HepG2 (cell line): Measurements from ENCODE around the gene CACNA1D. TPM values are rescaled to one million over a fixed set of nuclear protein-coding genes. Genes with fewer than 3 reads are reported as not detected.

ENCODE experiments used
- DMAP1 ChIP-seq: IDR thresholded peaks from 2 replicates; pipeline ENCODE4 v1.6.1; 2016
- EED ChIP-seq: sonication (generic); formaldehyde crosslinking; IDR thresholded peaks from 2 replicates; pipeline ENCODE4 v1.5.0; 2020; ENCODE audit warnings: mild to moderate bottlenecking, missing genetic modification reagents
- GABPA ChIP-seq, 2 experiments: IDR thresholded peaks; 2 replicates each; pipeline ENCODE4 v1.6.1; 2011 to 2016; ENCODE audit warnings: low read depth in 2 of 2, low read length in 1 of 2, missing biosample characterization in 1 of 2, missing genetic modification characterization in 1 of 2
- NRL ChIP-seq: sonication (generic); formaldehyde crosslinking; IDR thresholded peaks from 2 replicates; pipeline ENCODE4 v1.5.0; 2020; ENCODE audit warnings: missing genetic modification reagents, mild to moderate bottlenecking, moderate library complexity, borderline replicate concordance
- POLR2G ChIP-seq: fragments of 200-400 bp; formaldehyde crosslinking; IDR thresholded peaks from 2 replicates; pipeline ENCODE4 v1.6.1; 2018; ENCODE audit warnings: mild to moderate bottlenecking, low read depth, low read length, moderate library complexity
- STAT5B ChIP-seq: sonication (generic); formaldehyde crosslinking; IDR thresholded peaks from 2 replicates; pipeline ENCODE4 v1.4.0; 2020; ENCODE audit warnings: missing genetic modification reagents
- TCF12 ChIP-seq, 2 experiments: fragments of 450-650 bp in 1 of 2; sonication (generic) in 1 of 2; formaldehyde crosslinking in 1 of 2; IDR thresholded peaks; 2 replicates each; pipeline versions ENCODE4 v1.6.1 to v1.8.0; 2017 to 2022; ENCODE audit warnings: antibody characterized with exemption in 1 of 2, mild to moderate bottlenecking in 1 of 2, missing genetic modification reagents in 1 of 2, moderate library complexity in 1 of 2
- TOPORS ChIP-seq: sonication (generic); formaldehyde crosslinking; IDR thresholded peaks from 2 replicates; pipeline ENCODE4 v1.8.0; 2023; ENCODE audit warnings: mild to moderate bottlenecking, missing genetic modification reagents
- ZNF552 ChIP-seq: sonication (generic); formaldehyde crosslinking; IDR thresholded peaks from 2 replicates; pipeline ENCODE4 v1.9.0; 2022; ENCODE audit warnings: missing genetic modification reagents, mild to moderate bottlenecking, borderline replicate concordance
- ZNF577 ChIP-seq: sonication (generic); formaldehyde crosslinking; IDR thresholded peaks from 2 replicates; pipeline ENCODE4 v1.4.0; 2020; ENCODE audit warnings: mild to moderate bottlenecking, low read depth, missing genetic modification reagents, borderline replicate concordance
- polyA plus RNA-seq, 8 experiments: library from polyadenylated mRNA; depleted of rRNA in 3 of 8; stranded (reverse) in 7 of 8; unstranded in 1 of 8; fragments of >200 nt; fragmentation: Illumina TruSeq in 4 of 8; extraction: Trizol in 4 of 8; gene quantifications; 2 replicates each; pipeline versions ENCODE4 v1.2.1 to v1.2.3, GENCODE V29; 2011 to 2016; ENCODE audit warnings: low read depth in 4 of 8, missing spikeins in 1 of 8, mixed read lengths in 1 of 8; ENCODE audit not compliant: insufficient read depth in 1 of 8
- total RNA-seq, 5 experiments: library from RNA; depleted of rRNA; stranded (reverse); fragments of >200 nt; fragmentation: Illumina TruSeq; extraction: Trizol; gene quantifications; 2 replicates each; pipeline ENCODE4 v1.2.3, GENCODE V29; 2016; ENCODE audit warnings: low read depth in 1 of 5
- TF ChIP-seq, protein P1 (sequence below): sonication (generic); formaldehyde crosslinking; IDR thresholded peaks from 2 replicates; pipeline ENCODE4 v1.9.0; 2021; ENCODE audit warnings: missing genetic modification reagents, mild to moderate bottlenecking, borderline replicate concordance
- TF ChIP-seq, protein P2 (sequence below): sonication (generic); formaldehyde crosslinking; IDR thresholded peaks from 2 replicates; pipeline ENCODE4 v1.5.1; 2020; ENCODE audit warnings: mild to moderate bottlenecking, moderate library complexity, missing genetic modification reagents
- TF ChIP-seq, protein P3 (sequence below): sonication (generic); formaldehyde crosslinking; IDR thresholded peaks from 2 replicates; pipeline ENCODE4 v1.4.0; 2020; ENCODE audit warnings: mild to moderate bottlenecking, missing genetic modification reagents
- TF ChIP-seq, protein P4 (sequence below): sonication (generic); formaldehyde crosslinking; IDR thresholded peaks from 2 replicates; pipeline ENCODE4; 2020; ENCODE audit warnings: missing genetic modification reagents, mild to moderate bottlenecking, borderline replicate concordance
- TF ChIP-seq, protein P5 (sequence below): sonication (generic); formaldehyde crosslinking; IDR thresholded peaks from 2 replicates; pipeline ENCODE4 v1.4.0; 2020; ENCODE audit warnings: missing genetic modification reagents
- TF ChIP-seq, protein P6 (sequence below): sonication (generic); formaldehyde crosslinking; IDR thresholded peaks from 2 replicates; pipeline ENCODE4 v1.4.0; 2020; ENCODE audit warnings: missing genetic modification reagents; ENCODE audit errors: not compliant biosample characterization
- TF ChIP-seq, protein P7 (sequence below): sonication (generic); formaldehyde crosslinking; IDR thresholded peaks from 2 replicates; pipeline ENCODE4 v1.4.0; 2020; ENCODE audit warnings: mild to moderate bottlenecking, missing genetic modification reagents

The CACNA1D gene
- total and polyA plus RNA-seq, 2 of the 13 experiments (the other 11 are each of a cell fraction or from before 2014, with no cell fraction given) = 0.26 to 0.38 TPM

DNA sequence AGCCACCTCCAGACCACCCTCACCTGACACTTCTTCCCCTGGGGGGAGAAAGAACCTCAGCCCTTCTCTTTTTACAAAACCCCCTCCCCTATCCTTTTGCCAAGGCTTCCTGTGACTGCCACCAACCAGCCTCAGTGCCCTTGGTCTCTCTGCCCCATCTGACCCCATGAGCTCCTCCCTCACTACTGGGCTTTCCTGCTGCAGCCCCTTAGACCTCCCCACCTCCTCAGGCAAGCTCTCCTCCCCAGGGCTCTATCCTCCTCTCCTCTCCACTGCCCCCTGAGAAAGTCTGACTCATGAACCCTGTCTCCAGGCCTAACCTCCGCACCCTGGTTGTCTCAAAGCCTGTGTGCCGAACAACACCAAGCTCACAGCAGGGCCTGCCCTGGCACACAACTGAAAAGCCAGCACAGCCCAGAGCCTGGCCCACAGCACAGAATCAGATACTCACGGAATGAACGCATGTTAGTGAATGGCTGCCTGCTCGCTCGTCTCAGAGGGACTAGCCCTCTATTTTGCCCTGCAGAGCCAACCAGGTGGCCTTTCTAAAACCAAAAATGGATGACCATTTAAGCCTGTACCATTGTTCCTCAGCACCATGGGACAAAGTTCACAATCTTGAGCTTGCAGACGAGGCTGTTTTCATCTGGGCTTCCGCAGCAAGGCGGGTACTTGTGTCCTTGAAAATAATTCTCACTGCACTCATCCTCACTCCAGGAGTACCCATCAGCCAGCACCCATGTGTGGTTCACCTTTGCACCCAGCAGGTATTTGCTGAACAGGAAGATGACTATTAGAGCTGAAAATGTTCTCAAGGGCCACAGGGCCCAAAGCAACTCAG, 350.1 kb downstream of the CACNA1D start (continued):
- TF ChIP-seq, protein P1, sequence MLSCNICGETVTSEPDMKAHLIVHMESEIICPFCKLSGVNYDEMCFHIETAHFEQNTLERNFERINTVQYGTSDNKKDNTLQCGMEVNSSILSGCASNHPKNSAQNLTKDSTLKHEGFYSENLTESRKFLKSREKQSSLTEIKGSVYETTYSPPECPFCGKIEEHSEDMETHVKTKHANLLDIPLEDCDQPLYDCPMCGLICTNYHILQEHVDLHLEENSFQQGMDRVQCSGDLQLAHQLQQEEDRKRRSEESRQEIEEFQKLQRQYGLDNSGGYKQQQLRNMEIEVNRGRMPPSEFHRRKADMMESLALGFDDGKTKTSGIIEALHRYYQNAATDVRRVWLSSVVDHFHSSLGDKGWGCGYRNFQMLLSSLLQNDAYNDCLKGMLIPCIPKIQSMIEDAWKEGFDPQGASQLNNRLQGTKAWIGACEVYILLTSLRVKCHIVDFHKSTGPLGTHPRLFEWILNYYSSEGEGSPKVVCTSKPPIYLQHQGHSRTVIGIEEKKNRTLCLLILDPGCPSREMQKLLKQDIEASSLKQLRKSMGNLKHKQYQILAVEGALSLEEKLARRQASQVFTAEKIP (CRISPR knock-in tag) = no peak
- TF ChIP-seq ZNF552 (CRISPR knock-in tag) (0 out of 2 replicates have a peak, but pooled peaks have one; percentile 44), ZNF577 (CRISPR knock-in tag) (no peak), NRL (no peak), TOPORS (no peak; the same call in 1 of the 2 replicates), STAT5B (CRISPR knock-in tag) (no peak), POLR2G (peak; percentile 68), TCF12 (IDR thresholded peaks at IDR 0.05) (no peak), TCF12 (CRISPR knock-in tag; IDR thresholded peaks at IDR 0.05) (no peak), EED (CRISPR knock-in tag) (0 out of 2 replicates have a peak, but pooled peaks have one; percentile 9), DMAP1 (CRISPR knock-in tag) (no peak; the same call in 1 of the 2 replicates), GABPA (IDR thresholded peaks at IDR 0.05; ENCODE audit: low read depth, low read length) (no peak), GABPA (CRISPR knock-in tag; IDR thresholded peaks at IDR 0.05; ENCODE audit: low read depth) (no peak; the same call in 1 of the 2 replicates)
- TF ChIP-seq, protein P2, sequence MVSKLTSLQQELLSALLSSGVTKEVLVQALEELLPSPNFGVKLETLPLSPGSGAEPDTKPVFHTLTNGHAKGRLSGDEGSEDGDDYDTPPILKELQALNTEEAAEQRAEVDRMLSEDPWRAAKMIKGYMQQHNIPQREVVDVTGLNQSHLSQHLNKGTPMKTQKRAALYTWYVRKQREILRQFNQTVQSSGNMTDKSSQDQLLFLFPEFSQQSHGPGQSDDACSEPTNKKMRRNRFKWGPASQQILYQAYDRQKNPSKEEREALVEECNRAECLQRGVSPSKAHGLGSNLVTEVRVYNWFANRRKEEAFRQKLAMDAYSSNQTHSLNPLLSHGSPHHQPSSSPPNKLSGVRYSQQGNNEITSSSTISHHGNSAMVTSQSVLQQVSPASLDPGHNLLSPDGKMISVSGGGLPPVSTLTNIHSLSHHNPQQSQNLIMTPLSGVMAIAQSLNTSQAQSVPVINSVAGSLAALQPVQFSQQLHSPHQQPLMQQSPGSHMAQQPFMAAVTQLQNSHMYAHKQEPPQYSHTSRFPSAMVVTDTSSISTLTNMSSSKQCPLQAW = no peak
- TF ChIP-seq, protein P3, sequence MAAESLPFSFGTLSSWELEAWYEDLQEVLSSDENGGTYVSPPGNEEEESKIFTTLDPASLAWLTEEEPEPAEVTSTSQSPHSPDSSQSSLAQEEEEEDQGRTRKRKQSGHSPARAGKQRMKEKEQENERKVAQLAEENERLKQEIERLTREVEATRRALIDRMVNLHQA (CRISPR knock-in tag) = no peak
- TF ChIP-seq, protein P4, sequence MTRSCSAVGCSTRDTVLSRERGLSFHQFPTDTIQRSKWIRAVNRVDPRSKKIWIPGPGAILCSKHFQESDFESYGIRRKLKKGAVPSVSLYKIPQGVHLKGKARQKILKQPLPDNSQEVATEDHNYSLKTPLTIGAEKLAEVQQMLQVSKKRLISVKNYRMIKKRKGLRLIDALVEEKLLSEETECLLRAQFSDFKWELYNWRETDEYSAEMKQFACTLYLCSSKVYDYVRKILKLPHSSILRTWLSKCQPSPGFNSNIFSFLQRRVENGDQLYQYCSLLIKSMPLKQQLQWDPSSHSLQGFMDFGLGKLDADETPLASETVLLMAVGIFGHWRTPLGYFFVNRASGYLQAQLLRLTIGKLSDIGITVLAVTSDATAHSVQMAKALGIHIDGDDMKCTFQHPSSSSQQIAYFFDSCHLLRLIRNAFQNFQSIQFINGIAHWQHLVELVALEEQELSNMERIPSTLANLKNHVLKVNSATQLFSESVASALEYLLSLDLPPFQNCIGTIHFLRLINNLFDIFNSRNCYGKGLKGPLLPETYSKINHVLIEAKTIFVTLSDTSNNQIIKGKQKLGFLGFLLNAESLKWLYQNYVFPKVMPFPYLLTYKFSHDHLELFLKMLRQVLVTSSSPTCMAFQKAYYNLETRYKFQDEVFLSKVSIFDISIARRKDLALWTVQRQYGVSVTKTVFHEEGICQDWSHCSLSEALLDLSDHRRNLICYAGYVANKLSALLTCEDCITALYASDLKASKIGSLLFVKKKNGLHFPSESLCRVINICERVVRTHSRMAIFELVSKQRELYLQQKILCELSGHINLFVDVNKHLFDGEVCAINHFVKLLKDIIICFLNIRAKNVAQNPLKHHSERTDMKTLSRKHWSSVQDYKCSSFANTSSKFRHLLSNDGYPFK (CRISPR knock-in tag) = no peak
- TF ChIP-seq, protein P5, sequence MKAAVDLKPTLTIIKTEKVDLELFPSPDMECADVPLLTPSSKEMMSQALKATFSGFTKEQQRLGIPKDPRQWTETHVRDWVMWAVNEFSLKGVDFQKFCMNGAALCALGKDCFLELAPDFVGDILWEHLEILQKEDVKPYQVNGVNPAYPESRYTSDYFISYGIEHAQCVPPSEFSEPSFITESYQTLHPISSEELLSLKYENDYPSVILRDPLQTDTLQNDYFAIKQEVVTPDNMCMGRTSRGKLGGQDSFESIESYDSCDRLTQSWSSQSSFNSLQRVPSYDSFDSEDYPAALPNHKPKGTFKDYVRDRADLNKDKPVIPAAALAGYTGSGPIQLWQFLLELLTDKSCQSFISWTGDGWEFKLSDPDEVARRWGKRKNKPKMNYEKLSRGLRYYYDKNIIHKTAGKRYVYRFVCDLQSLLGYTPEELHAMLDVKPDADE (CRISPR knock-in tag) = no peak
- TF ChIP-seq, protein P6, sequence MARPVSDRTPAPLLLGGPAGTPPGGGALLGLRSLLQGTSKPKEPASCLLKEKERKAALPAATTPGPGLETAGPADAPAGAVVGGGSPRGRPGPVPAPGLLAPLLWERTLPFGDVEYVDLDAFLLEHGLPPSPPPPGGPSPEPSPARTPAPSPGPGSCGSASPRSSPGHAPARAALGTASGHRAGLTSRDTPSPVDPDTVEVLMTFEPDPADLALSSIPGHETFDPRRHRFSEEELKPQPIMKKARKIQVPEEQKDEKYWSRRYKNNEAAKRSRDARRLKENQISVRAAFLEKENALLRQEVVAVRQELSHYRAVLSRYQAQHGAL (CRISPR knock-in tag) = peak; percentile 70
- TF ChIP-seq, protein P7, sequence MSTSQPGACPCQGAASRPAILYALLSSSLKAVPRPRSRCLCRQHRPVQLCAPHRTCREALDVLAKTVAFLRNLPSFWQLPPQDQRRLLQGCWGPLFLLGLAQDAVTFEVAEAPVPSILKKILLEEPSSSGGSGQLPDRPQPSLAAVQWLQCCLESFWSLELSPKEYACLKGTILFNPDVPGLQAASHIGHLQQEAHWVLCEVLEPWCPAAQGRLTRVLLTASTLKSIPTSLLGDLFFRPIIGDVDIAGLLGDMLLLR = 0 out of 2 replicates have a peak, but pooled peaks have one; percentile 31
